ENCODE measurements around the gene CPNE9. TPM values are rescaled to one million over a fixed set of nuclear protein-coding genes. Genes with fewer than 3 reads are reported as not detected.

Gene CPNE9
- total RNA-seq, 2 donors from 2014 or later, result not detected

GRCh38 chr3:9716801-9717555, 13.3 kb downstream of the CPNE9 start:
- Histone ChIP-seq H3K27me3 (no peaks in the 10 kb centered on the region), H3K4me3 (no peak overlapping the region), H3K9me3 (no peaks in the 10 kb centered on the region), H3K4me1 (no peaks in the 10 kb centered on the region), H3K36me3 (no peaks in the 10 kb centered on the region), H3K27ac (no peak overlapping the region)
- DNase-seq (ENCODE audit: low spot score), result no peak
- TF ChIP-seq CTCF (IDR thresholded peaks at IDR 0.05), result no peak

GRCh38 chr3:9717563-9717962, 13.9 kb downstream of the CPNE9 start:
- Histone ChIP-seq H3K27me3 (no peaks in the 10 kb centered on the region), H3K36me3 (no peaks in the 10 kb centered on the region), H3K9me3 (no peaks in the 10 kb centered on the region), H3K4me1 (no peaks in the 10 kb centered on the region), H3K27ac (no peak overlapping the region), H3K4me3 (no peak overlapping the region)
- DNase-seq (ENCODE audit: low spot score), result no peak
- no peak for TF ChIP-seq CTCF (IDR thresholded peaks at IDR 0.05)

GRCh38 chr3:9718118-9718517, 14.5 kb downstream of the CPNE9 start:
- Histone ChIP-seq H3K27ac (no peak overlapping the region), H3K4me1 (no peaks in the 10 kb centered on the region), H3K27me3 (no peaks in the 10 kb centered on the region), H3K36me3 (no peaks in the 10 kb centered on the region), H3K4me3 (no peak overlapping the region), H3K9me3 (no peaks in the 10 kb centered on the region)
- TF ChIP-seq CTCF (IDR thresholded peaks at IDR 0.05), result no peak
- DNase-seq (ENCODE audit: low spot score), result no peak

- TF ChIP-seq CTCF (IDR thresholded peaks at IDR 0.05), result no peak
- Histone ChIP-seq H3K4me3 (no peak overlapping the region), H3K4me1 (no peaks in the 10 kb centered on the region), H3K27me3 (no peaks in the 10 kb centered on the region), H3K36me3 (no peaks in the 10 kb centered on the region), H3K27ac (no peak overlapping the region), H3K9me3 (no peaks in the 10 kb centered on the region)
- no peak for DNase-seq (ENCODE audit: low spot score)
These were observed 17.5 kb downstream of the CPNE9 start for GRCh38 chr3:9721015-9721699.

GRCh38 chr3:9721700-9722060, 18.0 kb downstream of the CPNE9 start:
- no peaks in the 10 kb centered on the region for H3K4me1 ChIP-seq
- H3K4me3 ChIP-seq, result no peak overlapping the region
- TF ChIP-seq CTCF (IDR thresholded peaks at IDR 0.05), result no peak

More at GRCh38 chr3:9721700-9722060, 18.0 kb downstream of the CPNE9 start:
- H3K27ac ChIP-seq, result no peak overlapping the region
- no peak for DNase-seq (ENCODE audit: low spot score)
- H3K36me3 ChIP-seq, result no peaks in the 10 kb centered on the region
- no peaks in the 10 kb centered on the region for H3K9me3 ChIP-seq
- no peaks in the 10 kb centered on the region for H3K27me3 ChIP-seq
